Measurements from ENCODE around the gene KLF6.

KLF6 gene

GRCh38 chr10:3825244-3825643, 40.2 kb upstream of the KLF6 start:
- Histone ChIP-seq H3K4me3 (ENCODE audit: low read length) (no peak overlapping the region), H3K4me1 (ENCODE audit: control insufficient read depth, insufficient read depth, low read length) (peaks cover 7% of the 10 kb centered on the region), H3K27ac (ENCODE audit: low read depth, low read length) (no peak overlapping the region), H3K36me3 (ENCODE audit: control insufficient read depth, insufficient read depth, low read length) (no peaks in the 10 kb centered on the region), H3K9ac (ENCODE audit: low read length) (no peak overlapping the region), H3K27me3 (ENCODE audit: control insufficient read depth, insufficient read depth, low read length) (no peaks in the 10 kb centered on the region)

- Histone ChIP-seq H3K4me1 (ENCODE audit: control insufficient read depth, insufficient read depth, low read length) (no peaks in the 10 kb centered on the region), H3K27me3 (ENCODE audit: control insufficient read depth, insufficient read depth, low read length) (no peaks in the 10 kb centered on the region), H3K4me3 (ENCODE audit: low read length) (no peak overlapping the region), H3K9ac (ENCODE audit: low read length) (no peak overlapping the region), H3K36me3 (ENCODE audit: control insufficient read depth, insufficient read depth, low read length) (no peaks in the 10 kb centered on the region), H3K27ac (ENCODE audit: low read depth, low read length) (no peak overlapping the region)
These were observed 37.7 kb upstream of the KLF6 start for GRCh38 chr10:3822541-3823330.

GRCh38 chr10:3820255-3820654, 35.2 kb upstream of the KLF6 start:
- Histone ChIP-seq H3K27ac (ENCODE audit: low read depth, low read length) (no peak overlapping the region), H3K4me3 (ENCODE audit: low read length) (no peak overlapping the region), H3K9ac (ENCODE audit: low read length) (no peak overlapping the region), H3K4me1 (ENCODE audit: control insufficient read depth, insufficient read depth, low read length) (no peaks in the 10 kb centered on the region), H3K27me3 (ENCODE audit: control insufficient read depth, insufficient read depth, low read length) (no peaks in the 10 kb centered on the region), H3K36me3 (ENCODE audit: control insufficient read depth, insufficient read depth, low read length) (no peaks in the 10 kb centered on the region)

- Histone ChIP-seq H3K36me3 (ENCODE audit: control insufficient read depth, insufficient read depth, low read length) (no peaks in the 10 kb centered on the region), H3K27me3 (ENCODE audit: control insufficient read depth, insufficient read depth, low read length) (no peaks in the 10 kb centered on the region), H3K4me3 (ENCODE audit: low read length) (no peak overlapping the region), H3K27ac (ENCODE audit: low read depth, low read length) (no peak overlapping the region), H3K9ac (ENCODE audit: low read length) (no peak overlapping the region), H3K4me1 (ENCODE audit: control insufficient read depth, insufficient read depth, low read length) (no peaks in the 10 kb centered on the region)
These were observed 32.0 kb upstream of the KLF6 start for GRCh38 chr10:3816995-3817394.

DNA sequence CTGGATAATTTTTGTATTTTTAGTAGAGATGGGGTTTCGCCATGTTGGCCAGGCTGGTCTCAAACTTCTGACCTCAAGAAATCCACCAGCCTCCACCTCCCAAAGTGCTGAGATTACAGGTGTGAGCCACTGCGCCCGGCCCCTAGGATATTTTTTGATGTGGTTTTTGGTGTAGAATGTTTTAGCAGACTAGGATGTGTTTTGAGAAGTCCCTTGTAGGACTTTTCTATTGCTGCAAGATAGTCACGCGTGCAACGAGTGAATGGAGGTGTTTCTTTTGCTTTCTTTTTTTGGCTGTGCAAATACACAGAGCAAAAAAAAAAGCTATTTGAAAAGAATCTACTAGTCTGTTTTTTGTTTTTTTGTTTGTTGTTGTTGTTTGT, 29.8 kb upstream of the KLF6 start:
- no peak overlapping the region for H3K27ac ChIP-seq (ENCODE audit: low read depth, low read length)
- no peak overlapping the region for H3K4me3 ChIP-seq (ENCODE audit: low read length)
- H3K9ac ChIP-seq (ENCODE audit: low read length): no peak overlapping the region
- no peaks in the 10 kb centered on the region for H3K36me3 ChIP-seq (ENCODE audit: control insufficient read depth, insufficient read depth, low read length)
- peaks cover 8% of the 10 kb centered on the region for H3K4me1 ChIP-seq (ENCODE audit: control insufficient read depth, insufficient read depth, low read length)
- H3K27me3 ChIP-seq (ENCODE audit: control insufficient read depth, insufficient read depth, low read length): no peaks in the 10 kb centered on the region

DNA sequence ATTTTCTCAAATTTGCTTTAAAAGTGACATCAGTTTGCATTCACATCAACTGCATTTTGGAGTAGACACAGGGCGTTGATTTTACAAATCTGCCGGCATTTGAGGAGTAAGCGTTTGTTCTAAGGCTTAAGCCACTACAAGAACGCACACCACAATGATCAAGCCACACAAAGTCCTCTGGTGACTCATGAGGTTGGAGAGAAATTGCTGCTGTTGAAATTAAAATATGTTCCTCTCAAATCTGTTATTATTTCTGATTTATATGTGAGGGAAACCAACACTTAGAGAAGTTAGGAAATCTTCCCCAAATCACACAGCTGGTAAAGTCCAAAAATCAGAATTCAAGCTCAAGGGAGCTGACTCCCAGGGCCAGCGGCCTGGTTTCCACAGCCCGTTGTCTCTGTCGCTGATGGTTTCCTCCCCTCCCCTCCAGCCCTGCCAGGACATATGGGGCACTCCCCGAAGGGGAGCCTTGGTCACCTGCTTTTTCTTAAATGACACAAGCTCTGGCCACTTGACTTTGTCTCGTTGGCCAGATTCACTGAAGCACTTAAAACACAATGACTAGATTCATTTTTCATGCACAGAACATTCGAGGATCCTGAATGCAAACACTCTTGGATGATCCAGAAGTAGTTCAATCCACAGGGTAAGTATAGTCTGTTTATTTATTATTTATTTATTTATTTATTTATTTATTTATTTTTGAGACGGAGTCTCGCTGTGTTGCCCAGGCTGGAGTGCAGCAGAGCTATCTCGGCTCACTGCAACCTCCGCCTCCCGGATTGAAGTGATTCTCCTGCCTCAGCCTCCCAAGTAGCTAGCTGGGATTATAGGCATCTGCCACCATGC, 29.2 kb upstream of the KLF6 start:
- H3K36me3 ChIP-seq (ENCODE audit: control insufficient read depth, insufficient read depth, low read length): no peaks in the 10 kb centered on the region
- H3K27ac ChIP-seq (ENCODE audit: low read depth, low read length): no peak overlapping the region
- H3K9ac ChIP-seq (ENCODE audit: low read length): no peak overlapping the region
- H3K4me3 ChIP-seq (ENCODE audit: low read length): no peak overlapping the region
- H3K27me3 ChIP-seq (ENCODE audit: control insufficient read depth, insufficient read depth, low read length): no peaks in the 10 kb centered on the region
- peaks cover 8% of the 10 kb centered on the region for H3K4me1 ChIP-seq (ENCODE audit: control insufficient read depth, insufficient read depth, low read length)

DNA sequence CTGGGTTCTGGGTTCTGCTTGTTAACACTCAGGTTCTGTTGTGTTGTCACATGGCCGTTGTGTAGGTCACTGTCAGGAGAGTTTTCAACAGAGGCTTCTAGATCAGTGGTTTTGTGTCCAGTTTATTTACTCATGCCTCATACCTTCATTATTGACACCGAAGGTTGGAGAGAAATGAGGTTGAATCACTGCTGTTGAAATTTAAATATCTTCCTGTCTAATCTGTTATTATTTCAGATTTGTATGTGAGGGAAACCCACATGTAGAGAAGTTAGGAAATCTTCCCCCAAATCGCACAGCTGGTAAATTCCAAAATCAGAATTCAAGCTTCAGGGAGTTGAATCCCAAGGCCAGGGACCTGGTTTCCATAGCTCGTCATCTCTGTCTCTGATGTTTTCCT, 28.3 kb upstream of the KLF6 start:
- Histone ChIP-seq H3K4me1 (ENCODE audit: control insufficient read depth, insufficient read depth, low read length) (peaks cover 11% of the 10 kb centered on the region), H3K27ac (ENCODE audit: low read depth, low read length) (no peak overlapping the region), H3K4me3 (ENCODE audit: low read length) (no peak overlapping the region), H3K9ac (ENCODE audit: low read length) (no peak overlapping the region), H3K36me3 (ENCODE audit: control insufficient read depth, insufficient read depth, low read length) (no peaks in the 10 kb centered on the region), H3K27me3 (ENCODE audit: control insufficient read depth, insufficient read depth, low read length) (no peaks in the 10 kb centered on the region)

GRCh38 chr10:3812141-3812540, 27.1 kb upstream of the KLF6 start:
- peaks cover 11% of the 10 kb centered on the region for H3K4me1 ChIP-seq (ENCODE audit: control insufficient read depth, insufficient read depth, low read length)
- no peak overlapping the region for H3K27ac ChIP-seq (ENCODE audit: low read depth, low read length)
- H3K36me3 ChIP-seq (ENCODE audit: control insufficient read depth, insufficient read depth, low read length): no peaks in the 10 kb centered on the region
- no peaks in the 10 kb centered on the region for H3K27me3 ChIP-seq (ENCODE audit: control insufficient read depth, insufficient read depth, low read length)
- H3K9ac ChIP-seq (ENCODE audit: low read length): no peak overlapping the region
- H3K4me3 ChIP-seq (ENCODE audit: low read length): no peak overlapping the region

- no peaks in the 10 kb centered on the region for H3K27me3 ChIP-seq (ENCODE audit: control insufficient read depth, insufficient read depth, low read length)
- H3K9ac ChIP-seq (ENCODE audit: low read length): no peak overlapping the region
- no peaks in the 10 kb centered on the region for H3K36me3 ChIP-seq (ENCODE audit: control insufficient read depth, insufficient read depth, low read length)
- H3K4me3 ChIP-seq (ENCODE audit: low read length): peak overlapping the region; percentile 9
- H3K27ac ChIP-seq (ENCODE audit: low read depth, low read length): peak overlapping the region; percentile 16
- peaks cover 11% of the 10 kb centered on the region for H3K4me1 ChIP-seq (ENCODE audit: control insufficient read depth, insufficient read depth, low read length)
These were observed 26.4 kb upstream of the KLF6 start for GRCh38 chr10:3811291-3811870.

DNA sequence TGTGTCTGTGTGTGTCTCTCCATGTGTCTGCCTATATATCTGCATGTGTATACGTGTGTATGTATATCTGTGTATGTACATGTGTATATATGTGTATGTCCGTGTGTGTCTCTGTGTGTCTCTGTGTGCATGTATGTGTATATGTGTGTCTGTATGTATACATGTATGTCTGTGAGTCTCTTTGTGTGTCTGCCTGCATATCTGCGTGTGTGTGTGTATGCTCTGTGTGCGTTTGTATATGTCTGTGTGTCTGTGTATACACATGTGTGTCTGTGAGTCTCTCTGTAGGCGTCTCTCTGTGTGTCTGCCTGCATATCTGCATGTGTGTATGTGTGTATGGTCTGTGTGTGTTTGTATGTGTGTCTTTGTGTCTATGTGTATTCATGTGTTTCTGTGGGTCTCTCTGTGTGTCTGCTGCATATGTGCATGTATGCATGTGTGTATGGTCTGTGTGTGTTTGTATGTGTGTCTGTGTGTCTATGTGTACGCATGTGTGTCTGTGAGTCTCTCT, 23.7 kb upstream of the KLF6 start:
- no peaks in the 10 kb centered on the region for H3K27me3 ChIP-seq (ENCODE audit: control insufficient read depth, insufficient read depth, low read length)
- H3K4me1 ChIP-seq (ENCODE audit: control insufficient read depth, insufficient read depth, low read length): peaks cover 11% of the 10 kb centered on the region
- H3K9ac ChIP-seq (ENCODE audit: low read length): no peak overlapping the region

GRCh38 chr10:3807928-3808496, 23.0 kb upstream of the KLF6 start:
- no peak overlapping the region for H3K27ac ChIP-seq (ENCODE audit: low read depth, low read length)
- H3K4me1 ChIP-seq (ENCODE audit: control insufficient read depth, insufficient read depth, low read length): peaks cover 11% of the 10 kb centered on the region
- no peak overlapping the region for H3K9ac ChIP-seq (ENCODE audit: low read length)
- H3K36me3 ChIP-seq (ENCODE audit: control insufficient read depth, insufficient read depth, low read length): no peaks in the 10 kb centered on the region
- no peaks in the 10 kb centered on the region for H3K27me3 ChIP-seq (ENCODE audit: control insufficient read depth, insufficient read depth, low read length)
- H3K4me3 ChIP-seq (ENCODE audit: low read length): peak overlapping the region; percentile 6

More for the DNA sequence above, 23.7 kb upstream of the KLF6 start:
- Histone ChIP-seq H3K36me3 (ENCODE audit: control insufficient read depth, insufficient read depth, low read length) (no peaks in the 10 kb centered on the region), H3K27ac (ENCODE audit: low read depth, low read length) (no peak overlapping the region), H3K4me3 (ENCODE audit: low read length) (no peak overlapping the region)

Data from rectal smooth muscle tissue (tissue), 1 donor.